ENCODE data around the gene PTOV1.

- no peak for TF ChIP-seq CTCF (IDR thresholded peaks at IDR 0.05; ENCODE audit: insufficient read depth, low read length, poor library complexity, severe bottlenecking)
- TF ChIP-seq EZH2phosphoT487 (conservative IDR thresholded peaks at IDR 0.05; ENCODE audit: low read length): no peak
Measured at GRCh38 chr19:49859682-49860335, 8.8 kb downstream of the PTOV1 start.

Data from SU-DHL-6 (cell line).